Measurements from ENCODE around the gene NXPH3.

GRCh38 chr17:49592263-49592662 lies 16.6 kb downstream of the NXPH3 start:
- no peak for TF ChIP-seq ATF3 (IDR thresholded peaks at IDR 0.05)
- no peak for TF ChIP-seq FOSL1 (IDR thresholded peaks at IDR 0.05; ENCODE audit: low read depth)
- TF ChIP-seq SP1 (IDR thresholded peaks at IDR 0.05; ENCODE audit: low read depth): no peak
- no peak for TF ChIP-seq EZH2phosphoT487 (IDR thresholded peaks at IDR 0.05; ENCODE audit: borderline replicate concordance)
- TF ChIP-seq CTCF (IDR thresholded peaks at IDR 0.05 in 2 of 3, conservative IDR thresholded peaks at IDR 0.05 in 1 of 3; ENCODE audit: borderline replicate concordance in 1 of 3, insufficient read depth in 1 of 3, low read depth in 2 of 3, low read length in 2 of 3): no peak
- no peak for TF ChIP-seq EZH2 (IDR thresholded peaks at IDR 0.05)

Data from HCT116 (cell line).